Aorta (tissue), 5 donors: ENCODE data around the gene TAF1C. TPM values are rescaled to one million over a fixed set of nuclear protein-coding genes. Genes with fewer than 3 reads are reported as not detected.

Experiments used
- ATAC-seq: fragments of 200-7000 bp; cut with Tn5 transposase; one replicate; pipeline ENCODE4 v1.9.1; 2022; ENCODE audit warnings: moderate library complexity; ENCODE audit not compliant: low FRiP score
- DNase-seq, 2 donors: peaks; one replicate each; pipeline ENCODE4 v3.0.0-alpha.2; 2020
- H3K27ac ChIP-seq, 2 donors: one replicate each; pipeline ENCODE4 v1.5.1; 2013; ENCODE audit warnings: low read length in 2 of 2, mild to moderate bottlenecking in 2 of 2, moderate library complexity in 2 of 2, control low read depth in 1 of 2, inconsistent platforms in 1 of 2, low read depth in 1 of 2
- H3K27me3 ChIP-seq, 2 donors: one replicate each; pipeline ENCODE4 v1.6.1; 2013; ENCODE audit warnings: control low read depth in 1 of 2, low read length in 1 of 2, mild to moderate bottlenecking in 1 of 2, moderate library complexity in 1 of 2; ENCODE audit not compliant: insufficient read depth in 2 of 2, control insufficient read depth in 1 of 2
- H3K36me3 ChIP-seq, 2 donors: one replicate each; pipeline ENCODE4 v1.6.1; 2013; ENCODE audit warnings: control low read depth in 1 of 2, low read length in 1 of 2, mild to moderate bottlenecking in 1 of 2; ENCODE audit not compliant: insufficient read depth in 2 of 2, control insufficient read depth in 1 of 2
- H3K4me1 ChIP-seq, 2 donors: one replicate each; pipeline ENCODE4 v1.6.1; 2013; ENCODE audit warnings: low read length in 2 of 2, control low read depth in 1 of 2, mild to moderate bottlenecking in 1 of 2, moderate library complexity in 1 of 2; ENCODE audit not compliant: insufficient read depth in 2 of 2, control insufficient read depth in 1 of 2
- H3K4me3 ChIP-seq, 2 donors: one replicate each; pipeline ENCODE4 v1.5.1; 2013; ENCODE audit warnings: low read length in 2 of 2, control low read depth in 1 of 2, mild to moderate bottlenecking in 1 of 2
- H3K9me3 ChIP-seq: one replicate; pipeline ENCODE4 v1.6.1; 2013; ENCODE audit warnings: mild to moderate bottlenecking, low read length; ENCODE audit not compliant: control insufficient read depth
- WGBS, 2 donors: extraction: QIAGEN DNeasy Blood & Tissue Kit; methylation state at CpG; one replicate each; pipeline ENCODE4 v1.1.7; 2013; 5-methylcytosine and 5-hydroxymethylcytosine counted together
- intact Hi-C, 2 donors: fragments of 100-400 bp; cut with DNase I; formaldehyde crosslinking; loops; one replicate each; pipeline versions ENCODE4 v1.14.2 to v1.15.0; 2022
- polyA plus RNA-seq, 2 donors: library from polyadenylated mRNA; stranded (reverse); fragments of 200-250 nt; gene quantifications; one replicate each; pipeline ENCODE4 v1.2.3, GENCODE V29; 2013
- total RNA-seq, 2 donors: library from RNA; stranded (reverse); fragmentation: NEBNext Ultra II Directional; extraction: Animal tissue kit (Norgen Biotek cat#: 25700); gene quantifications; one replicate each; pipeline ENCODE4 v1.2.1, GENCODE V29; 2021
- donor health status: healthy with polysubstance abuse.
- donor health status: Bipolar disorder and iron deficiency.
- donor health status: DM: no; HTN: no; CAD: no.
- donor health status: DM: no; HTN: no; CAD: no.
- donor health status: DM: yes; HTN: yes; CAD: no.

Gene TAF1C
- total and polyA plus RNA-seq, 4 donors = 8.4 to 80.9 (median 48.8) TPM

- no peaks in the 10 kb centered on the region for H3K9me3 ChIP-seq
- H3K36me3 ChIP-seq = no peaks in the 10 kb centered on the region
- H3K4me1 ChIP-seq = no peaks in the 10 kb centered on the region
- ATAC-seq = no peak
- intact Hi-C loops = no loop called here
- no peaks in the 10 kb centered on the region for H3K27me3 ChIP-seq
- no peak overlapping the region for H3K4me3 ChIP-seq
- 72 to 74% methylated on average over 10 of the region's 10 CpGs for WGBS, 2 donors
- H3K27ac ChIP-seq = no peak overlapping the region
- no peak for DNase-seq
Observed at GRCh38 chr16:84161037-84161436, 25.8 kb downstream of the TAF1C start.

GRCh38 chr16:84159800-84160199 lies 27.1 kb downstream of the TAF1C start:
- intact Hi-C loops = no loop called here
- no peaks in the 10 kb centered on the region for H3K27me3 ChIP-seq
- no peaks in the 10 kb centered on the region for H3K4me1 ChIP-seq
- H3K36me3 ChIP-seq = no peaks in the 10 kb centered on the region
- ATAC-seq = no peak
- H3K4me3 ChIP-seq = no peak overlapping the region
- H3K9me3 ChIP-seq = no peaks in the 10 kb centered on the region
- no peak overlapping the region for H3K27ac ChIP-seq
- DNase-seq = no peak
- WGBS, 2 donors = 48 to 58% methylated on average over 1 of the region's 1 CpG

- 23 to 25% methylated on average over 9 of the region's 9 CpGs for WGBS, 2 donors
- Histone ChIP-seq H3K4me1 (no peaks in the 10 kb centered on the region), H3K9me3 (no peaks in the 10 kb centered on the region), H3K27ac (no peak overlapping the region), H3K27me3 (no peaks in the 10 kb centered on the region), H3K4me3 (no peak overlapping the region), H3K36me3 (no peaks in the 10 kb centered on the region)
- ATAC-seq (no peak), DNase-seq (no peak)
- intact Hi-C loops = no loop called here
Observed at GRCh38 chr16:84159007-84159406, 27.9 kb downstream of the TAF1C start.

GRCh38 chr16:84156342-84156784 lies 30.5 kb downstream of the TAF1C start:
- Histone ChIP-seq H3K9me3 (no peaks in the 10 kb centered on the region), H3K4me3 (no peak overlapping the region), H3K36me3 (no peaks in the 10 kb centered on the region), H3K4me1 (no peaks in the 10 kb centered on the region), H3K27ac (no peak overlapping the region), H3K27me3 (no peaks in the 10 kb centered on the region)
- ATAC-seq (no peak), DNase-seq (no peak)
- intact Hi-C loops = no loop called here
- 64 to 65% methylated on average over 5 of the region's 5 CpGs for WGBS, 2 donors

GRCh38 chr16:84155771-84156170 lies 31.1 kb downstream of the TAF1C start:
- Histone ChIP-seq H3K27ac (no peak overlapping the region), H3K9me3 (no peaks in the 10 kb centered on the region), H3K36me3 (no peaks in the 10 kb centered on the region), H3K4me3 (no peak overlapping the region), H3K4me1 (no peaks in the 10 kb centered on the region), H3K27me3 (no peaks in the 10 kb centered on the region)
- WGBS, 2 donors = 87 to 93% methylated on average over 6 of the region's 6 CpGs
- no peak for ATAC-seq
- no peak for DNase-seq
- intact Hi-C loops = no loop called here

- Histone ChIP-seq H3K36me3 (no peaks in the 10 kb centered on the region), H3K27ac (no peak overlapping the region), H3K27me3 (no peaks in the 10 kb centered on the region), H3K4me1 (no peaks in the 10 kb centered on the region), H3K9me3 (no peaks in the 10 kb centered on the region), H3K4me3 (no peak overlapping the region)
- WGBS, 2 donors = 94 to 97% methylated on average over 4 of the region's 4 CpGs
- intact Hi-C loops = no loop called here
- ATAC-seq (no peak), DNase-seq (no peak)
Observed at GRCh38 chr16:84155226-84155625, 31.6 kb downstream of the TAF1C start.

GRCh38 chr16:84153660-84154214 lies 33.1 kb downstream of the TAF1C start:
- no peak for ATAC-seq
- no peak for DNase-seq
- Histone ChIP-seq H3K27ac (no peak overlapping the region), H3K4me1 (no peaks in the 10 kb centered on the region), H3K36me3 (no peaks in the 10 kb centered on the region), H3K27me3 (no peaks in the 10 kb centered on the region), H3K9me3 (no peaks in the 10 kb centered on the region), H3K4me3 (no peak overlapping the region)
- intact Hi-C loops = no loop called here
- WGBS, 2 donors = 57 to 58% methylated on average over 8 of the region's 8 CpGs

- Histone ChIP-seq H3K9me3 (no peaks in the 10 kb centered on the region), H3K27ac (no peak overlapping the region), H3K4me1 (no peaks in the 10 kb centered on the region), H3K27me3 (no peaks in the 10 kb centered on the region), H3K4me3 (no peak overlapping the region), H3K36me3 (no peaks in the 10 kb centered on the region)
- 71 to 72% methylated on average over 3 of the region's 3 CpGs for WGBS, 2 donors
- no peak for DNase-seq
- intact Hi-C loops = no loop called here
- no peak for ATAC-seq
Observed at GRCh38 chr16:84150926-84151325, 35.9 kb downstream of the TAF1C start.

GRCh38 chr16:84144859-84145639 lies 41.8 kb downstream of the TAF1C start, which contains the start of the genes DNAAF1 and HSDL1:
DNAAF1 (plus strand) TSS chr16:84145308; CDS start chr16:84145441, 133 bp downstream.
HSDL1 (minus strand) TSS chr16:84145177; CDS start chr16:84131321, 13,856 bp downstream.
- WGBS, 2 donors = 0 to 1% methylated on average over 50 to 89 of the region's 89 CpGs
- intact Hi-C loops = no loop called here
- peak; percentile 96 for ATAC-seq

More at GRCh38 chr16:84144859-84145639, 41.8 kb downstream of the TAF1C start, which contains the start of the genes DNAAF1 and HSDL1:
- Histone ChIP-seq H3K9me3 (no peaks in the 10 kb centered on the region), H3K36me3 (no peaks in the 10 kb centered on the region), H3K4me3 (peak within 1 kb of the TSS; percentile 67 to 89), H3K27me3 (no peaks in the 10 kb centered on the region), H3K27ac (no peak within 1 kb of the TSS), H3K4me1 (no peaks in the 10 kb centered on the region)
- peak; percentile 92 to 97 for DNase-seq
